ENCODE results near the gene PSMA8.
"Not testable (repeated sequence)": the region's sequence is repeated elsewhere in the genome, so short reads cannot be mapped to it uniquely, and the experiment has no call there.

PSMA8 gene

DNA sequence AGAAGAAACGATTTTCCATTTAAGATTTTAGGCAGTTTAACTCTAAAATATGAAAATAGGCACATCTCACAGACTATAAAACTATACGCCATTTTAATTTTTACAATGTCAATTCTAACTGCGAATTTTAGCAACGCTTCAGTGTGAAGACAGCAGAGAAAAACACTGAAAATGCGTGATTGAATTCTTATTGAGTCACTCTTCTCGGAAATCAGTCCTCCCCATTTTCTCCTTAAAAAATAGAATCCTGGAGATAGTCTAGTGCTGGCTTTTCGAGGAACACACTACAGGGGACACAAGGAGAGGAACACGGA, 92.2 kb downstream of the PSMA8 start:
- no peak for TF ChIP-seq CTCF (IDR thresholded peaks at IDR 0.05; ENCODE audit: extremely low read depth, missing control alignments)
- no peak for DNase-seq (ENCODE audit: low spot score)

GRCh38 chr18:26226229-26227050, 92.8 kb downstream of the PSMA8 start, which contains the start of gene TAF4B:
TSS of gene TAF4B (plus strand) at chr18:26226445. CDS start at chr18:26226934, 489 bp downstream.
- no peak for TF ChIP-seq CTCF (IDR thresholded peaks at IDR 0.05; ENCODE audit: extremely low read depth, missing control alignments)
- peak; percentile 92 for DNase-seq (ENCODE audit: low spot score)

DNA sequence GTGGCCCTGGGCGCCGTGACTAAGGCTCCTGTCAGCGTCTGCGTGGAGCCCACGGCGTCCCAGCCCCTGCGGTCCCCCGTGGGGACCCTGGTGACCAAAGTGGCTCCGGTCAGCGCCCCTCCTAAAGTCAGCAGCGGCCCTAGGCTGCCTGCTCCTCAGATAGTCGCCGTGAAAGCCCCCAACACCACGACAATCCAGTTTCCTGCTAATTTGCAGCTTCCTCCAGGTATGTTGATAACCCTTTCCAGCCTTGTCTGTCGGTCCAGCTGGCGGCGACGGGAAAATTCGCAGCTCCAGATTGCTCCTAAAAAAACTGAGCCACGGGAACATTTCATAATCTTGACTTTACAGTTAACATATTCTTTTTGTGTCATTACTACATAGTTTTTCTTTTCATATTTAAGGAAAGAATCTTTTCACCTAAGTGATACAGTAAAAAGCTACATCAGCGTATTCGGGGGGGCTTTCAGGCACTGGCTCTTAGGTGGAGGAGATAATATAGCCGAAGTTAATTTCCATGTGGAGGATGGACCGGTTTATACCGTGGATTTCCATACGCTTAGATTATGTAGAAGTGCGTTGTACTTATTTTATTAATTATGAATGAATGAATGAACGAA, 93.5 kb downstream of the PSMA8 start:
- TF ChIP-seq CTCF (IDR thresholded peaks at IDR 0.05; ENCODE audit: extremely low read depth, missing control alignments) = no peak
- no peak for DNase-seq (ENCODE audit: low spot score)

DNA sequence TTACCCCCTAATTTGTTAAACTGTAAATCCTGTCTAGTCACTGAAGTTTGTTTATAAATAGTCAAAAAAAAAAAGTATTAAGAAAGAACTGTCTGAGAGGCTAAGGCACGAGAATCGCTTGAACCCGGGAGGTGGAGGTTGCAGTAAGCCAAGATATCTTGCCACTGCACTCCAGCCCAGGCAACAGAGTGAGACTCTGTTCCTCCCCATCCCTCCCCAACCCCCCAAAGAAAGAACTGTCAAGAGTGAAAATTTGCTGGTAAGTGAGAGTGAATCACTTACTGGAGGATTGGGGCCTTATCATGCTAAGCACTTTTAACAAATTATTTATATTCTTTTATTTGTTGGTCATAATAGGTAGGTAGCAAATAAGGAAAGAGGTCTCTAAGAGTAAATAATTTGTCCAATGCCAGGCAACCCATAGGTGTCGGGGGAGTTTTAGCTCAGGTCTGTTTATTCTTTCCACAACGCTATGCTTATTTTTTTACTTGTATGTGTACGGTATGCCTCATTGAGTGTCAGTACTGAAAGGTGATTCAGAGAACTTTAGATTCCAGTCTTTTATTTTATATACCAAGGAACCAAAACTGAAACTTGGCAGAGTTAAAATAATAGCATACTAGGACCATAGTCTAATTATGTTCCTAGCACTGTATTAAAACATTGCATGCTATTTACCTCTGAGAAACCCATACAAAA, 95.0 kb downstream of the PSMA8 start:
- no peak for TF ChIP-seq CTCF (IDR thresholded peaks at IDR 0.05; ENCODE audit: extremely low read depth, missing control alignments)
- no peak for DNase-seq (ENCODE audit: low spot score)

DNA sequence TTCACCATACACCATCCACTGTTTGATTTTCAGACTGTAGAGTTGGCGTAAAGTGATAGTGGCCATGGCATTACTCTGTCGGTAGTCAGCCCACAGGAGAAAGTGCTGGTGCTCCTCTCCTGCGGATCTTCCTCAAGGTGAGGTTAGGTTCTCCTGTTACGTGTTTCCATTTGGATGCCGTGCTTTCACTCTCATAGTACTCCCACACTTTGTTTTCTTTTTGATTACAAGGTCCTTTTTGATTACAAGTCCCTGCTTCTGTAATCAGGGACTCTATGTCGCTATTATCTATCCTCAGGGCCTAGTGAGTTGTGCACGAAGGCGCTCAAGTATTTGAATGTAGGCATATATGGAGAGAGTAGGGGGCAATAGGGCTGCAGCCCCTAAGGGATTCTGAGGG, 96.8 kb downstream of the PSMA8 start:
- no peak for TF ChIP-seq CTCF (IDR thresholded peaks at IDR 0.05; ENCODE audit: extremely low read depth, missing control alignments)
- no peak for DNase-seq (ENCODE audit: low spot score)

GRCh38 chr18:26233208-26233607, 99.5 kb downstream of the PSMA8 start:
- no peak for DNase-seq (ENCODE audit: low spot score)
- no peak for TF ChIP-seq CTCF (IDR thresholded peaks at IDR 0.05; ENCODE audit: extremely low read depth, missing control alignments)

GRCh38 chr18:26237363-26237762, 103.7 kb downstream of the PSMA8 start:
- DNase-seq (ENCODE audit: low spot score) = not testable (repeated sequence)

DNA sequence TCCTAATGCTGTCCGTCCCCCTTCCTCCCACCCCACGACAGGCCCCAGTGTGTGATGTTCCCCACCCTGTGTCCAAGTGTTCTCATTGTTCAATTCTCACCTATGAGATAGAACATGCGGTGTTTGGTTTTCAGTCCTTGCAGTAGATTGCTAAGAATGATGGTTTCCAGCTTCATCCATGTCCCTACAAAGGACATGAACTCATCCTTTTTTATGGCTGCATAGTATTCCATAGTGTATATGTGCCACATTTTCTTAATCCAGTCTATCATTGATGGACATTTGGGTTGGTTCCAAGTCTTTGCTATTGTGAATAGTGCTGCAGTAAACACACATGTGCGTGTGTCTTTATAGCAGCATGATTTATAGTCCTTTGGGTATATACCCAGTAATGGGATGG, 105.0 kb downstream of the PSMA8 start:
- DNase-seq (ENCODE audit: low spot score) = not testable (repeated sequence)

DNA sequence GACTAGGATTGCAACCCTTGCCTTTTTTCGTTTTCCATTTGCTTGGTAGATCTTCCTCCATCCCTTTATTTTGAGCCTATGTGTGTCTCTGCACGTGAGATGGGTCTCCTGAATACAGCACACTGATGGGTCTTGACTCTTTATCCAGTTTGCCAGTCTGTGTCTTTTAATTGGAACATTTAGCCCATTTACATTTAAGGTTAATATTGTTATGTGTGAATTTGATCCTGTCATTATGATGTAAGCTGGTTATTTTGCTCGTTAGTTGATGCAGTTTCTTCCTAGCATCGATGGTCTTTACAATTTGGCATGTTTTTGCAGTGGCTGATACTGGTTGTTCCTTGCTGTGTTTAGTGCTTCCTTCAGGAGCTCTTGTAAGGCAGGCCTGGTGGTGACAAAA, 108.7 kb downstream of the PSMA8 start:
- DNase-seq (ENCODE audit: low spot score) = not testable (repeated sequence)

Measured in GM20000 (cell line).